HepG2 (cell line): ENCODE data around the gene COG5. TPM values are rescaled to one million over a fixed set of nuclear protein-coding genes. Genes with fewer than 3 reads are reported as not detected.

ENCODE experiments used
- E2F1 ChIP-seq: sonication (generic); formaldehyde crosslinking; IDR thresholded peaks from 2 replicates; pipeline ENCODE4 v1.5.0; 2020; ENCODE audit warnings: missing genetic modification reagents
- ELF3 ChIP-seq: IDR thresholded peaks from 2 replicates; pipeline ENCODE4 v1.6.1; 2016; ENCODE audit warnings: missing genetic modification reagents, missing compliant biosample characterization
- KDM5B ChIP-seq: sonication (generic); formaldehyde crosslinking; IDR thresholded peaks from 2 replicates; pipeline ENCODE4 v1.4.0; 2020; ENCODE audit warnings: missing genetic modification reagents, mild to moderate bottlenecking, borderline replicate concordance
- PPARG ChIP-seq: conservative IDR thresholded peaks from 2 replicates; pipeline ENCODE4 v1.6.1; 2016; ENCODE audit warnings: missing biosample characterization, missing genetic modification reagents
- ZBED4 ChIP-seq: sonication (generic); formaldehyde crosslinking; IDR thresholded peaks from 2 replicates; pipeline ENCODE4 v1.4.0; 2020; ENCODE audit warnings: missing genetic modification reagents, borderline replicate concordance
- ZNF124 ChIP-seq: sonication (generic); formaldehyde crosslinking; IDR thresholded peaks from 2 replicates; pipeline ENCODE4 v1.4.0; 2020; ENCODE audit warnings: missing genetic modification reagents
- ZNF234 ChIP-seq: sonication (generic); formaldehyde crosslinking; conservative IDR thresholded peaks from 2 replicates; pipeline ENCODE4 v1.5.1; 2020; ENCODE audit warnings: mild to moderate bottlenecking, missing genetic modification reagents
- ZNF292 ChIP-seq: sonication (generic); formaldehyde crosslinking; IDR thresholded peaks from 2 replicates; pipeline ENCODE4 v1.8.1; 2022; ENCODE audit warnings: mild to moderate bottlenecking, low read depth, missing genetic modification reagents, borderline replicate concordance
- polyA plus RNA-seq, 8 experiments: library from polyadenylated mRNA; depleted of rRNA in 3 of 8; stranded (reverse) in 7 of 8; unstranded in 1 of 8; fragments of >200 nt; fragmentation: Illumina TruSeq in 4 of 8; extraction: Trizol in 4 of 8; gene quantifications; 2 replicates each; pipeline versions ENCODE4 v1.2.1 to v1.2.3, GENCODE V29; 2011 to 2016; ENCODE audit warnings: low read depth in 4 of 8, missing spikeins in 1 of 8, mixed read lengths in 1 of 8; ENCODE audit not compliant: insufficient read depth in 1 of 8
- total RNA-seq, 5 experiments: library from RNA; depleted of rRNA; stranded (reverse); fragments of >200 nt; fragmentation: Illumina TruSeq; extraction: Trizol; gene quantifications; 2 replicates each; pipeline ENCODE4 v1.2.3, GENCODE V29; 2016; ENCODE audit warnings: low read depth in 1 of 5

The COG5 gene
- total and polyA plus RNA-seq, 2 of the 13 experiments (the other 11 are each of a cell fraction or from before 2014, with no cell fraction given), result 20.4 to 31.3 TPM

GRCh38 chr7:107213945-107214344 lies 349.8 kb downstream of the COG5 start (continued):
- TF ChIP-seq ZNF292 (CRISPR knock-in tag), result no peak
- no peak for TF ChIP-seq KDM5B (CRISPR knock-in tag)
- no peak for TF ChIP-seq ZBED4
- no peak for TF ChIP-seq ELF3 (CRISPR knock-in tag)
- no peak for TF ChIP-seq ZNF124 (CRISPR knock-in tag)
- TF ChIP-seq PPARG (CRISPR knock-in tag), result no peak
- no peak for TF ChIP-seq E2F1 (CRISPR knock-in tag)
- TF ChIP-seq ZNF234 (CRISPR knock-in tag), result no peak
